ENCODE data around the gene D2HGDH.
A peak's percentile ranks its signal among the peaks of the same experiment; 100 is the strongest.
"Not testable (repeated sequence)": the region's sequence is repeated elsewhere in the genome, so short reads cannot be mapped to it uniquely, and the experiment has no call there.

D2HGDH gene

DNA sequence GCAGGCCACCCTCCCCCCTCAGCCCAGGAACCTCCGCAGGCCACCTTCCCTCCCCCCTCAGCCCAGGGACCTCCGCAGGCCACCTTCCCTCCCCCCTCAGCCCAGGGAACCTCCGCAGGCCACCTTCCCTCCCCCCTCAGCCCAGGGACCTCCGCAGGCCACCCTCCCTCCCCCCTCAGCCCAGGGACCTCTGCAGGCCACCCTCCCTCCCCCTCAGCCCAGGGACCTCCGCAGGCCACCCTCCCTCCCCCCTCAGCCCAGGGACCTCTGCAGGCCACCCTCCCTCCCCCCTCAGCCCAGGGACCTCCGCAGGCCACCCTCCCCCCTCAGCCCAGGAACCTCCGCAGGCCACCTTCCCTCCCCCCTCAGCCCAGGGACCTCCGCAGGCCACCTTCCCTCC, 71.8 kb downstream of the D2HGDH start:
- DNase-seq, result not testable (repeated sequence)

DNA sequence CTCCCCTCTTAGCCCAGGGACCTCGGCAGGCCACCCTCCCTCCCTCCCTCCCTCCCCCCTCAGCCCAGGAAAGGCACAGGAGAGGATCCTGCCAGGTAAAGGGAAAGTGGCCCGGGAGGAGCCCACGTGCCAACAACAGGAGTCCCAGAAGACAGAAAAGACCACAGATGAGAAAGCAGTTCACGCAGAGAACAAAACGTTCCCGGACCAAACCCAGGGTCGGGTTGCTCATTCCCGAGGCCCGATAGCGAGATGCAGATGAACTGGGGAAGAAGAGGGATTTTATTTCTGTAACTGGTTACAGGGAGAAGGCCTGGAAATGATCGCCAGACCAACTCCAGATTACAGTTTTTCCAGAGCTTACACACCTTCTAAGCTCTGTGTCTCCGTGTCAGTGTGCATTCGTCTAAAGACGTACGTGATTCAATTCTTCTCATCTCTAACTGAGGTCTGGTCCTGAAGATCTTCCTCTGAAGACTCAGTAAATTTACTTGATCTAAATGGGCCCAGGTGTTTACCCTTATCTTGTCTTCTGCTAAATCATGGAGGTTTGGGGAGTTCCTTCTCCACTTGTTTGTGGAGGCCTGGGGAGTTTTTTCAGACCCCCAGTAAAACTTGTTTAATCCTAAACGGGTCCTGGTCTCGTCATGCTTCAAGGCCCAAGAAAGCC, 73.8 kb downstream of the D2HGDH start:
- no peak for DNase-seq

DNA sequence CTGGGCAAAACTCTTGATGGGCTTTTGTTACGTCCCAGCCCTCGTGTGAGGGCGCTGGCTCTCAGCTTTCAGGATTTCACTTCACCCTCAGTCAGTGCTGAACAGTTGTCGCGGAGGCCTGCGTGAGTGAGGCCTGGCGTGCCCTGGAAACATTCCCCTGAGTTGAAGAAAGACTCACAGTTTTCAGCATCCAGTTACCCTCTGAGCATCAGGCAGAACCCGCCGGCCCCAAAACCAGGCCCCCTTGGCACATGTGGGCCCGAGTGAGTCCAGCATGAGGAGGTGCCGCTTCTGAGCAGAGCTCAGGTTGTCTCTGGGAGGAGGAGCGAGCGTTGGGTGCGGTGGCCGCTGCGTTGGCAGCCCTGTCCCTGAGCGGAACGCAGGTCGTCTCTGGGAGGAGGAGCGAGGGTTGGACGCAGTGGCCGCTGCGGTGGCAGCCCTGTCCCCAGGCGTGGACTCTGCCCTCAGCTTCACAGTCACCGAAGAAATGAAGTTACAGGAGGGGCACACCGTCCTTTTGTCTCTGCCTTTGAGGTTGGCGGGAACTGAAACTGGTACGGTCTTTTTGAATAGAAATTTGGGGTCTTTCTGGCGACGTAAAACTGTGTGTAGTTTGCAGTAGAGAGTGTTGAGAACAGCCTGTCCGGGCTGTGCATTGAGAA, 74.4 kb downstream of the D2HGDH start, which contains the start of gene NEU4:
NEU4 (plus strand) TSS at position 473 of the 662 bp plus-strand sequence. CDS start 5,292 bp downstream, outside the sequence.
- DNase-seq, result peak in 2 of 56 donors; percentile 5 to 30

DNA sequence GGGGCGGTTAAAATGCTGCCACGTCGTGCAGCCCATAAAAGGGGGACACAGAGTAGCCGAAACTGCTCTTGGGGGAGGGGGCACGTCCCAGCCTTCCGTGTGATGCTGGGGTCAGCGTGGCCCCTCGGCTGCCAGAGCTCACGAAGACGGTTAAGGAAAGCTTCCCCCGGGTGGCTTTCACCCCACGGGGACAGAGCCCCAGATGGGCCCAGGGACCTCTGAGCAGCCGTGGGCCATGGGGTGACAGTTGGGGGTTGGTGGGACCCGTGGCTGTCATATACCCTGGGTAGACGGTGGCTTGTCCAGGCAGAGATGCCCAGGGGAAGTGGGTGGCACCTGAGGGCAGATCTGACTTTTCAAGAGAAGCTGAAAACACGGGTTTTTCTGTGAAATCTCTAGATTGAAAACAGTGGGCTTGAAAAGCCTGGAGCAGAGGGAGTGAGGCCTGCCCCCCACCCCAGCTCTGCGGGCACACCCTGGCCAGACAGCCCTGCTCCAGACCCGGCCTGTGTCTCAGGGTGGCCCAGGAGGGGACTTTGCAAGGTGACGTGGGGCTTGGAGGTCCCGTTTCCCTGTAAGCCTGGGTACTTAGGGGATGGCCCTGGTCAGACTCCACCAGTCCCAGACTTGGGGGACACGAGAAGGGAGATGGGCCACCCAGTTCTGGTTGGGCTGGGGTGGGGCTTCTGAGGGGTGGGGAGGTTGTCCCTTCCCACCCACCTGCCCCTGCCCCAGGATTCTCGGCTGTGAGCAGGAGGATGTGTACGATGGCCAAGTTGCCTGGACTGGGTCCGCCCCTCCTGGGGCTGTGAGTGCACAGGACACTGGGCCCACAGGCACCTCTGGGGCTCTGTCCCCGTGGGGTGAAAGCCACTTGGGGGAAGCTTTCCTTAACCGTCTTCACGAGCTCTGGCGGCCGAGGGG, 75.2 kb downstream of the D2HGDH start:
- no peak for DNase-seq

DNA sequence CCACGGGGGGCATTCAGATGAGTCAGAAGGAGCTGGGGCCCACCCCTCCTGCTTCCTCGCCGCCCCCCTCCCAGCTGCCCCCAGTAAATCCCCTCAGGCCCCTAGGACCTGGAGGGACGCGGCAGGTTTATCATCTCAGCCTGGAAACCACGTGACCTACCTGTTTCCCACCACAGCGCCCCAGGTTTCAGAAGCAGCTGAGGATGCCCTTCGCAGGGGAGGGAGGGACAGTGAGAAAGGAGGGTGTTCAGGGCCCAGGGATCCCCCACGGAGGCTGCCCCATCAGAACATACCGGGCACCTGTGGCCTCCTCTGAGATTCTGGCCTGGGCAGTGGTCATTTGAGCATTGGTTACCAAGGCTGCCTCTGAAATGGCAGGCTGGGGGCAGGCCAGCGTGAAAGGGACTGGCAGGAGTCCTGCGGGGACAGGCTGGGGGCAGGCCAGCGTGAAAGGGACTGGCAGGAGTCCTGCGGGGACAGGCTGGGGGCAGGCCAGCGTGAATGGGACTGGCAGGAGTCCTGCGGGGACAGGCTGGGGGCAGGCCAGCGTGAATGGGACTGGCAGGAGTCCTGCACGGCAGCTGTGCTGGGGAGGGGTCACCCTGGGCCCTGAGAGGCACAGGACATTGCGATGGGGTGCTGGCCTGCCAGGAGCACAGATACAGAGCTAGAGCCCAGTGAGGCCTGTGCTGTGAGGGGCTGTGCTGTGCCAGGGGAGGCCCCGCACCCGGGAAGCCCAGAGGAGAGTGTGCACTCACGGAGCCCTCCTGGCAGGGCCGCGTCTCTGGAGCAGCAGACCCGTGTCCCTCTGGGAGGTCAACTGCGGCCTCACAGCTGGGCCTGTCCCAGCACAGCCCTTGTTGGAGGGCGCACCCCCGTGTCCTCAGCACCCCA, 76.1 kb downstream of the D2HGDH start:
- peak in 49 of 56 donors; percentile 21 to 88 (median 69) for DNase-seq

DNA sequence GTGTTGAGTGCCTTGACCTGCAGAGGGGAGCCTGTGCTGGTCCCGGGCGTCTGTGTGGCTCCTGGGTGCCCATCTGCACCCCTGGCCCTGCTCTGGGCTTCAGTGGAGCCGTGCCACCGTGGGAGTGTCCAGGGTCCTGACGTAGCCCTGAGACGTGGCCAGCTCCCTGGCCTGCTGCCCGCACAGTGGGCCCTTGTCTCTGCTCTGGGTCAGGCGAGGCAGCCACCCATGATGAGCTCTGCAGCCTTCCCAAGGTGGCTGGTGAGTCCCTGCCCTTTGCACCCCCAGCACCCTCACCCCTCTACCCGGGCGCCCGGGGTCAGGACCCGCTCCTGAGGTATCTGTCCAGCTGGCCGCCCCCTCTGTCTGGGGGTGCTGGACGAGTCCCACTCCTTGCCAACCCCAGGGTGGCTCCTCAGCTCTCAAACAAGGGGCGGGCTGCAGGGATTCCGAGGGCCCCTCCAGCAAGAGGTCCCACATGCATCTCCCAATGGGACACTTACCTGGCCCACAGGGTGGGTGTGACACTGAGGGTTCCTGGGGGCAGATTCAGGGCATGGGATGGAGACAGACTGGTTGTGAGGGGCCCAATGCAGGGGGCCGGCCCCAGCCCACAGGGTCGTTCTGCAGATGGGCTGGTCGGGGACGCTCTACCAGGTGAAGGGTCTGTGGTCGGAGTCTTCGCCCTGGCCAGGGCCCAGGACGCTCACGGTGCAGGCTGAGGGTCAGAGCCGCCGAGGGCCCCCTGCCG, 76.9 kb downstream of the D2HGDH start:
- DNase-seq, result peak in 47 of 56 donors; percentile 34 to 84 (median 66)

DNA sequence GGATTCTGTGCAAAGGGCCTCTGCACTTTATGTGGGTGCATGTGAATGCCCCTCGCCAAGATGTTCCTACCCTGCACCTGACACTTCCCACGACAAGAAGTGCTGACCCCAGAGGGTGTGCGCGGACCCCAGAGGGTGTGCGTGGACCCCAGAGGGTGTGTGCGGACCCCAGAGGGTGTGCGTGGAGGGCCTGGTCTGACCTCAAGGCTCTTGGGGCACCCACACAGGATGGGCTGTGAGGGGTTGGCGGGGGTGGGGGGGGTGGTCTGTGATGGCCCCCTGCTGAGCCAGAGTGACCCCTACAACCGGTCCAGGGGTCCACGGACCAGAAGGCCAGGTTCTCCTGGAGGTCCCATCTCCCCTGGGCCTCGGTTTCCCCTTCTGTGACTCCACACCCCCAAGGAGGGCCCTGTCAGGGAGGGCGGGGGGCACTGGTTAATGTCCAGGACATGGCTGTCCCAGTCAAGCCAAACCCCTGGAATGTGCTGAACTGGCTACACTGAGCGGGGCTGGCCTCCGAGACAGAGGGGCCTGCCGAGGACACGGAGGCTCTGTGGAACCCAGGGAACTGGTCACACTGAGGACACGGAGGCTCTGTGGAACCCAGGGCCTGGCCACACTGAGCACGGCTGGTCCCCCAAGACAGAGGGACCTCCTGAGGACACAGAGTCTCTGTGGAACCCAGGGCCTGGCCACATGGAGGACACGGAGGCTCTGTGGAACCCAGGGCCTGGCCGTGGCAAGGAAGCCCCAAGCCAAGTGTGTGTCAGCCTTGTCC, 77.7 kb downstream of the D2HGDH start:
- peak in 1 of 56 donors; percentile 66 for DNase-seq

DNA sequence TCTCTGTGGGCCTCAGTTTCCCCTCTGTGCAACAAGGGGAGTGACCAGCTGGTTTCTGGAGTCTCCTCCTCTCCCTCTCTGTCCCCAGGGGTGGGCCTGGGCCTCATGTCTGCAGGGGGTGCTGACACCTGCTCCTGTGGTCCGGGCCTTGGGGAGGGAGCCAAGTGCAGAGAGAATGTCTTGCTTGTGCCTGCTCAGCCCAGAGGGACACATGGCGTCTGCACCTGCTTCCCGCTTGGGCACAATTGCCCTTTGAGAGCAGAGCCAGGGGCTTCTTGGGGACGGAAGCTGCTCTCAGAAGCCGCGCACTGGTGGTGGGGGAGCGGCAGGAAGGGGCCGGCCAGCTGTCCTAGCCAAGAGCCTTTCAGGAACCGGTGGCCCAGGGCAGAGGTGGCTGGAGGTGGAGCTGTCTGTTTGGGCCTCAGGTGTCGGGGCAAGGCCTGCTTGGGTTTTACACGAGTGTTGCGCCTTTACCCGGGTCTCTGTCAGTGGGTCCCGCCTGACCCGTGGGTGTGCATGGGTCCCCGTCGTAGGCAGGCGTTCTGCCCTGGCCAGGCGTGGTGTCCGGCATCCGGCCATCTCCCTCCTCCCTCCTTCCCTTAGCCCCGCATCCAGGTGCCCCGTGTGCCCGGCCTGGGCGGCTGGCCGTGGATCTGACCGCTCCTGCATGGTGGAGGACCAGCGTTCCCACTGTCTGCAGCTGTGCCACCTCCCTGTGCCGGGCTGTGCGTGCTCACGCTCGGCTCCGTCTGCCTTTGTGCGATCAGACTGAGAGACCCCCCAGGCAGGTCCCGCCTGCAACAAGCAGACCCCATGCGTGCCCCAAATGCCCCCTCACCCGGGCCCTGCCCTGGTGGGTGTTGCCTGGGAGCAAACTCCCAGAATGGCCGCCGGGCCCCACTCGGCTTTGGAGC, 78.6 kb downstream of the D2HGDH start:
- peak in 33 of 56 donors; percentile 20 to 76 (median 49) for DNase-seq

DNA sequence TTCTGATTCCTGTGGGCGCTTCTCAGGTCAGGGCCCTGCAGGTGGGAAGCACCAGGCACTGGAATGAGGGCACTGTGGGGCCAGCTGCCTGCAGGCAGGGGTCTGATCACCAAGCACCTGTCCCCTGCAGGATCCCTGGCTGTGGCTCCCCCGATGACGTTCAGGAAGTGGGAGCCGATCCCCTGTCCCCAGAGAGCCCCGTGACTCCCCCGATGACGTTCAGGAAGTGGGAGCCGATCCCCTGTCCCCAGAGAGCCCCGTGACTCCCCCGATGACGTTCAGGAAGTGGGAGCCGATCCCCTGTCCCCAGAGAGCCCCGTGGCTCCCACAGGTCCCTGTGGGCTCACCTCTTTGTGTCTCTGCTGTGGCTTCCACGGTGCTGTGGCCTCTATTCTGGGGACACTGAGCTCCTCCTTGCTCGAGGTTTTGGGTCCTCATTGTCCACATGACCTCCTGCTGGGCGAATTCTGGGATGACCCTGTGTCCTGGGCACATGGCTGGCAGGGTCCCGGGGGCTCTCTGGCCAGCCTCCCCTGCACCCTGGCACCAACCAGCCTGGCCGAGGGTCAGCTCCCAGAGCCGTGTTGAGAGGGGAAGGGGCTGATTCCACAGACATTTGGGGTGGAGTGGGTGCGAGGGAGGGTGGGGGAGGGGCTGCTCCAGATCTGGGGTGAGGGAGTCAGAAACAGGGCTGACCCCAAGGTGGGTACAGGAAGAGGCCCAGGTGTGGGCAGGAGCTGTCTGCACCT, 79.4 kb downstream of the D2HGDH start:
- DNase-seq, result no peak

DNA sequence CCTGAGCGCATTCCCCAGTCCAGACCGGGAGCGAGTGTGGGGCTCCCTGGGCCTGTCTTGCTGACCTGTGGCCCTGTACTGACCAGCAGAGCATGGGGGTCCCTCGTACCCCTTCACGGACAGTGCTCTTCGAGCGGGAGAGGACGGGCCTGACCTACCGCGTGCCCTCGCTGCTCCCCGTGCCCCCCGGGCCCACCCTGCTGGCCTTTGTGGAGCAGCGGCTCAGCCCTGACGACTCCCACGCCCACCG, 79.9 kb downstream of the D2HGDH start:
- no peak for DNase-seq

DNA sequence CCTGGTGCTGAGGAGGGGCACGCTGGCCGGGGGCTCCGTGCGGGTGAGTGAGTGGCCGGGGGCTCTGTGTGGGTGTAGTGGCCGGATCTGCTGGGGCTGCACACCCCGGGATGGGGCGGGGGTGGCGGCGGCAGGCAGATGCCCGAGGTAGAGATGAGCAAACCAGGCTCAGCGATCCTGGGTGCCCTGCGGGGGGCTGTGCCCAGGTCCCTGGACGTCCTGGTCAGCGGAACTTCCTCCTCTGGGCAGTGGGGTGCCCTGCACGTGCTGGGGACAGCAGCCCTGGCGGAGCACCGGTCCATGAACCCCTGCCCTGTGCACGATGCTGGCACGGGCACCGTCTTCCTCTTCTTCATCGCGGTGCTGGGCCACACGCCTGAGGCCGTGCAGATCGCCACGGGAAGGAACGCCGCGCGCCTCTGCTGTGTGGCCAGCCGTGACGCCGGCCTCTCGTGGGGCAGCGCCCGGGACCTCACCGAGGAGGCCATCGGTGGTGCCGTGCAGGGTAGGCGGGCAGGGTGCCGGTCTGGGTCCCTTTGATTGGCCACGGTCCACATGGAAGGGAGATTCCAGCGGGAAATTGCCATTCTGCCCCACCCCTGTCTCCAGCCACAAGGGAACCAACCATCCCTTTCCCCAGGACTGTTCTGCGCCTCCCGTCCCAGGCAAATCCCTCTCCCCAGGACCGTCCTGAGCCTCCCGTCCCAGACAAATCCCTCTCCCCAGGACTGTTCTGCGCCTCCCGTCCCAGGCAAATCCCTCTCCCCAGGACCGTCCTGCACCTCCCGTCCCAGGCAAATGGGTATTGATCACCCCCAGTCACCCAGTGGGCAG, 80.4 kb downstream of the D2HGDH start:
- DNase-seq, result no peak

DNA sequence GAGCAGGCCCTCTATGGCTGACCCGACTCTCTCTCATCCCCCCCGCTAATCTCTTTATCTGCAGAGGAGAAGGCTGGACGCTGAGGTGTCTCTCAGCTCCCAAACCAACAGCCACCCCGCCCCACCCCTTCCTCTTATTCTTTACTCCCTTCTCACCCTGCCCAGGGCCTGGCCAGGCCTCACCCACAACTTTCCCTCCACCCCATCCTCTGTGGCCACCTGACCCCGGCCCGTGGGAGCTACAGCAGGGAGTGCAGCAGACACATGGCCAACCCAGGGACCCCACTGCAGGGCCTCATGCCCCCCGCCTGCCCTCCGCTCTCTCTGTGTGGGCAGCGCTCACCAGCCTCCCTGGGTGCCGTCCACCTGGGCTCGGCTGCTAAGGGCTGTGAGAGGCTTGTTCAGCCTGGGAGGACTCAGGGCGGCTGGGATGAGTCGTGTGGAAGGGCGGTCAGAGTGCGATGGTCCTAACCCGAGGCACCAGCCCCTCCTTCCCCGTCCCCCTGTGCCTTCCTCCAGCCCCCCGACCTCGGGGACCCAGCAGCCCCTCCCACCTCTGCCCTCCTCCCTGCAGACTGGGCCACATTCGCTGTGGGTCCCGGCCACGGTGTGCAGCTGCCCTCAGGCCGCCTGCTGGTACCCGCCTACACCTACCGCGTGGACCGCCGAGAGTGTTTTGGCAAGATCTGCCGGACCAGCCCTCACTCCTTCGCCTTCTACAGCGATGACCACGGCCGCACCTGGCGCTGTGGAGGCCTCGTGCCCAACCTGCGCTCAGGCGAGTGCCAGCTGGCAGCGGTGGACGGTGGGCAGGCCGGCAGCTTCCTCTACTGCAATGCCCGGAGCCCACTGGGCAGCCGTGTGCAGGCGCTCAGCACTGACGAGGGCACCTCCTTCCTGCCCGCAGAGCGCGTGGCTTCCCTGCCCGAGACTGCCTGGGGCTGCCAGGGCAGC, 81.3 kb downstream of the D2HGDH start:
- DNase-seq, result no peak

DNA sequence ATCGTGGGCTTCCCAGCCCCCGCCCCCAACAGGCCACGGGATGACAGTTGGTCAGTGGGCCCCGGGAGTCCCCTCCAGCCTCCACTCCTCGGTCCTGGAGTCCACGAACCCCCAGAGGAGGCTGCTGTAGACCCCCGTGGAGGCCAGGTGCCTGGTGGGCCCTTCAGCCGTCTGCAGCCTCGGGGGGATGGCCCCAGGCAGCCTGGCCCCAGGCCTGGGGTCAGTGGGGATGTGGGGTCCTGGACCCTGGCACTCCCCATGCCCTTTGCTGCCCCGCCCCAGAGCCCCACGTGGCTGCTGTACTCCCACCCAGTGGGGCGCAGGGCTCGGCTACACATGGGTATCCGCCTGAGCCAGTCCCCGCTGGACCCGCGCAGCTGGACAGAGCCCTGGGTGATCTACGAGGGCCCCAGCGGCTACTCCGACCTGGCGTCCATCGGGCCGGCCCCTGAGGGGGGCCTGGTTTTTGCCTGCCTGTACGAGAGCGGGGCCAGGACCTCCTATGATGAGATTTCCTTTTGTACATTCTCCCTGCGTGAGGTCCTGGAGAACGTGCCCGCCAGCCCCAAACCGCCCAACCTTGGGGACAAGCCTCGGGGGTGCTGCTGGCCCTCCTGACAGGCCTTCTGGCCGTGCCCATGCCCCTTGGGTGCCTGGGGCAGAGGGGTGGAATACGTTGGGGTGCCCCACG, 82.1 kb downstream of the D2HGDH start:
- DNase-seq, result no peak

DNA sequence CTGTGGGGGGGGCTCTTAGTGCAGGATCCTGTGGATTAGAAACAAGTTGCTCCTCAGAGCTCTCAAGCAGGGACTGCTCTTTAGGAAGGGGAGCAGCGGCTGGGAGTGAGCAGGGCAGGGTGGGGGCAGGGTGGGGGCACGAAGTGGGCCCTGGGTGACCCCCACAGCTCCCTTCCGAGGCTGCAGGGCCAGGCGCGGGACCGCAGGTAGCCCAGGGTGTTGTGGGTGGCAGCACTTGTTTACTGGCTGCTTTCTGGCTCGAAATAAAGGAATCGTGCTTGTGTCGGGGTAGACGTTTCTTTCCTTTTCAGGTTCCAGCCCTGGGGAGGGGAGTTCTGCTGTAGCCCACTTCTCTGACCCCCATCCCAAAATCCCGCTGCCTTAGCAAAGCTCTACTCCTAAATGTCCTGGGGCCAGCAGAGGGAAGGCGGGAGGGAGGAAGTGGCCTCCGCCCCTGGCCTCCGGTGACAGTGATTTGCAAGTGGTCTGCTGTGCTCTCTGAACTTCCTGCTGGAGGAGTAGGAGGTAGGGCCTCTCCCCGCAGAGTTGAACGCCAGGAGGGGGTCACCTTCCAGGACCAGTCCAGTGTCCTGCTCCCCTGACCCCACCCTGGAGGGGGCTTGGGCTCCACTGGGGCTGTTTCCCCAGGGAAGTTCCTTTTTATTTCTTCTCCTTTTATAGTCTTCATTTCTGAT, 82.8 kb downstream of the D2HGDH start:
- DNase-seq, result no peak

Data from nucleus accumbens (tissue), 56 donors.